GM21381 (cell line): ENCODE results near the gene MAP2K4.
A peak's percentile ranks its signal among the peaks of the same experiment; 100 is the strongest.

Experiments
- ATAC-seq: cut with Tn5 transposase; IDR thresholded peaks from one replicate; pipeline ENCODE4 v1.9.1; 2021; ENCODE audit warnings: mild to moderate bottlenecking, moderate library complexity; ENCODE audit not compliant: unreplicated experiment

The MAP2K4 gene

DNA sequence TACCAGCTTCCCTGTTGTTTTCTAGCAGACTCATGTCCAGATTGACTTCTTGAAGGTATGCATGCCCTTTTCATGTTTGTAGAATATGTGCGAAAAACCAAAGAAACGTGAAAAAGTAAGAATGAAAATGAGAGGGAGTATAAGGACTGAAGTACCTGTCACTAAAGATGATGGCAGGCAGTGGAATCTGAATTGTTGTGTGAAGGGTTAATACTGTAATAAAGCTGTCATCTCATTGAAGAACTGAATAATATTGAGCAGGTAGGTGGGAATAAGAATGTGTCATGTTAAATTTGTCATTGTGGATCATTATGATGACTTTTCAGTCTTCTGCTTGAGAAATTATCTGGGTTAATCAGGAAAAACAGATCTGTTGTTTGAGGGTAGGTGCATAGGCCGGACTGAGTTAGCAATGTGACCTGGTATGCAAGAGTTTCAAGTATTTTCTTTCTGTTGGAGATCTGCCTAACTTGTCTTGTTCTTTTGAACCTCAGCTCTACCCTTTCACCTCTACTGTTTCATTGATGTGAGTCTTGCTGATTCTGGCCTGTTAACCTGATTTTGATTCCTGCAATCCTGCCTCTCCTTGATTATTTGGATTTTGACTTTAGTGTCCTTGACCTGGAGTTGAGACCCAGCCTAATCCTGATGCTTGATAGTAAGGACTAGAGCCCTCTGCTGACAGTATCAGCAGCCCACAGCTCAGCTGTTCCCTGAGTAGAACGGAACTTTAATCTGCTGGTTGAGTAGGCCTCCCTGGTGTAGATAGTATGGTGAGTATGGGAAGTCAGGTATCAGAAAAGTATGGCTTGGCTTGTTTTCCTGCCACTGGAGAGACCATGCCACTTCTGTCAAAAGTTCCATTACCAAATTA lies 64.6 kb downstream of the MAP2K4 start:
- no peak for ATAC-seq

DNA sequence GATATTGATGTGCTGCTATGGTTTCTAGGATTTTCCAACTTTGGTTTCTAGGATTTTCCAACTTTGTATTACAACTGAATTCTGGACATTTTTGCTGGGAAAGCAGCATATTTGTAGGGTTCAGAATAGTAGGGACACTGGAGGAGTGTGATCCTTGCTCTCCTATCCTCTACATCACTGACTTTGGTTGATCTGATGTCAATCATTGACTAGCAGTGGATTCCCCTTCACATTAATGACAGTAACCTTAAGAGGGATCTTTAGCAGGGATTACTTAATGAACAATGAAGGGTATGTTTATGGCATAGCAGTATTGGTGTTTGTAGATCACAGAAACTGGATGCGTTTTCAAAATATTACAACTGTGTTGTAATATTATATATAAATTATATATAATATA lies 67.4 kb downstream of the MAP2K4 start:
- no peak for ATAC-seq

DNA sequence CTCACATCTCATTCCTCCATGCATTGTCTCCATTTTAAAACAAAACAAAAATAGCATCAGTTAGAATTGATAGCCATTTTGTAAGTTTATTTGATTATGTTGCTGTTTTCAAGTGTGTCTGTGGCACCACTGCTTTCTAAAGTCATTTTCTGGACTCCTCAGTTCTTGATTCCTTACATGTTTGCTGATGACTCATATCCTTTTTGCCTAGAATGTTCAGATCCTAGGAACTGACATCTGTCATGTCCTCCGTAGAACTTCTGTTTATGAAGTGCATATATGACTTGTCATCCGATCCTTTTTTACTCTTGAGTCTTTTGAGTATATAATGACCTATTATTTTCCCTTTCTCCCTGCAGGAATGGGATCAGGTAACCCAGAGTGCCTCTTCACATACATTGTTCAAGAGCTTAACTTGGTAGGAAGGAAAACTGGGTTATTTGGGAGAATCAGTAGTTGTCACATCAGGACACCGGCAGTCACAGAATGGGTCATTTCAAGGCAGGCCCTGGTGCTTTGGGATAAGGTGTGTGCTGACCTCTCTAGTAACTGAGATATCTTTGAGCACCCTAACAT lies 69.2 kb downstream of the MAP2K4 start:
- ATAC-seq: no peak

DNA sequence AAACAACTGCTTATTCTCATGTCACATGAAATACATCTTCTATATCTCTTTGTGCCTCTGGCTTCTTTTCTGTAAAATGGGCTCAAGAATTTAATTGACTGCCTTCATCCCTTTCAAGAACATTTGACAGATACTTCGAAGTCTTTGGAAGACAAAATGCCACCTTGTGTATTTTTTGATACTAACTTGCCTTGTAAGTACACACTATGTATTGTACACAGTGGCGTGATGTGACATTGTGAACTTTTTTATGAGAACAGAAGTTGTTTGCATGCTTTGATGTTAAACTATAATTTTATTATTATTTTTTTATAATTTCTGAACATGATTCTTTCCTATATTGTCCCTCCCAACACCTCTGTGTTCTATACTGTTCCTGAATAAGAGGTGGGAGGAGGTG lies 73.7 kb downstream of the MAP2K4 start:
- no peak for ATAC-seq

DNA sequence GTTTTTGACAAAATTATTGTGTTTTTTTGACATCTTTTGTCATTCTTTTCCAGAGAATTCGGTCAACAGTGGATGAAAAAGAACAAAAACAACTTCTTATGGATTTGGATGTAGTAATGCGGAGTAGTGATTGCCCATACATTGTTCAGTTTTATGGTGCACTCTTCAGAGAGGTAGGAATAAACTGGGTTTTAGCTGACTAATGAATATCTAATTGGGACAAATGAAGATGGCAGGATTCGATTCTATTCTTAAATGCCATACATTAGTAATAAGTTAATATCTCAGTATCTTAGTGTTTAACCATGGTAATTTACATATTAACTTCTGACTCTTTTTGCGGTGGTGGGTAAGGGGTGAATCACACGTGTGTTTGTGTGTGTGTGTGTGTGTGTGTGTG lies 74.8 kb downstream of the MAP2K4 start:
- no peak for ATAC-seq

DNA sequence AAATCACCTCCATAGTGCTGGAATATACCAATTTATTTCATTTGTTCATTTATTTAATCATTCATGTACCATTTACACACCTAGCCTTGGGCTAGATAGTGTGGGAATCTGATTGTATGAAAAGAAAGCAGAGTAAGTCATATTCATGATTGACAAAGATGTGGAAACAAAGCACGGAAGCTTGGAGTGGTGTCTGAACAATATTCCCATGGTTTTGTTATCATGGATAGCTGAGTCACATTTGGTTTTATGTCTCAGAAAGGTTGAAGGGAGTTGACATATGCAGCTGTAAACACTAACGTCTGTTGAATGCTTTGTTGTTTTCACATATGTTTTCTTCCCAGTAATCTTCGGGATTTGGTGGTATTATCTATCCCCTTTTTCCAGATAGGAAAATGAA lies 76.6 kb downstream of the MAP2K4 start:
- ATAC-seq: no peak

DNA sequence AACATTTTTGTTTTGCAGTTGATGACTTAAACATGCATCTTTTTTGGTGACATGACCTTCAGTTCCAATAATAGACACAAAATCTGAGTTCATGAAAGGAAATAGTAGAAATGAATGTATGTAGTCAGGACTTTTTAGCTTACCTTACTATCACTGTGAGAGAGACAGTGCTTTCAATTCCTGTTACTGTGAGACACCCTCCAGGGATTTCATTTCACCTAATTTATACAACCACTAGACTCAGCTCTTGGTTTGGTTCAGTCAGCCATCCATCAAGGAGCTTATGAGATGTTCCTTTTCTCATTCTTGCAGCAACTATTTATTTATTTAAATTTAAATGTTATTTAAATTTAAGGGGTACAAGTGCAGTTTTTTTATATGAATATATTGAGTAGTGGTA lies 77.9 kb downstream of the MAP2K4 start:
- ATAC-seq: peak; percentile 94

DNA sequence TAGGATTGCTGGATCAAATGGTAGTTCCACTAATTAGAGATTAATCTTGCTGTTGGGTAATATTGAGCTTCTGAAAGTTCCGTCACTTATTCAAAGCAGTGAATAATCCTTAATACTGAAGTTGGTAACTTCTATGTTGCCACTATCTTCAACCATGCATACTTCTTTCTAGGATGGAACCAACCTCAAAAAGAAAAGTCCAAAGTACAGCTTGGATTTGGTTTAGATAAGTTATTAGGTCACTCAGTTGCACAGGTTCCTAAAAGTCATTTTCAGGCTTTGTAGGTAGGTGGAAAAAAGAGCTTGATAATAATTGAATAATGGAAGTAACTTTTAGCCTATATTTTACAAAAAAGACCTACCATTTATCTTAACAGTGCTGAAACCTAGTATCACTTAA lies 78.7 kb downstream of the MAP2K4 start:
- ATAC-seq: no peak

DNA sequence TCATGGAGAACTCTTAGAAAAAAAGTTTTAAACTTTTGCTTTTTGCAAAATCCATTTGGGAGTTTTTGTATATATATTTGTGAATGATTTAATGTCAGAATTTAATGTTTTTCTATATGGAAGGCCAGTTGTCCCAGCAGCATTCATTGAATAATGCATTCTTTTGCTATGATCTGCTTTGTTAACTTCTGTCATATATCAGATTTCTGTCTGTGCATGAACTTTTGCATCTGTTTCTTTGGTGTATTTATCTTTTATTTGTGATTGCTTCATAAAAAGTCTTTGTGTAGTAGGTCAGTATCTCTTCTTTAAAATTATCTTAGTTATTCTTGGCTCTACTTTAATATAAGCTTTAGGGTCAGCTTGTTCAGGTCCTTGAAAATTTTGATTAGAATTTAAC lies 84.2 kb downstream of the MAP2K4 start:
- no peak for ATAC-seq

DNA sequence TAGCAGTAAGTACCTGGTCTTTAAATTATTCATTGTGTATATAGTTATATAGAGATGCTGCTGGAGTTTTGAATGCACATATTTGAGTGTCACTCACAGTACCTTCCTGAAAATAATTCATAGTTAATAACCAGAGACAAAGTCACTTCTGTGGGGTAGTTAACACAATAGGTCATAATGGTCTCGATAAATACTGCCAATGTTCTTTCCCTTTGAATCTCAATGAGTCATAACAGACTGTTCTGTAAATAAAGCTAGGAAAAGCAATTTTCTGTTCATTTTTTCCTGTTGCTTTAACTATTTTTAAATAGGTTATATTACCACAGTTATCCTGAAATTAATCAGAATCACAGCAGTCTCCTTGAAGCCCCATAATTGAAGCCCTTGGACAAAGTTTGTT lies 87.2 kb downstream of the MAP2K4 start:
- ATAC-seq: no peak

DNA sequence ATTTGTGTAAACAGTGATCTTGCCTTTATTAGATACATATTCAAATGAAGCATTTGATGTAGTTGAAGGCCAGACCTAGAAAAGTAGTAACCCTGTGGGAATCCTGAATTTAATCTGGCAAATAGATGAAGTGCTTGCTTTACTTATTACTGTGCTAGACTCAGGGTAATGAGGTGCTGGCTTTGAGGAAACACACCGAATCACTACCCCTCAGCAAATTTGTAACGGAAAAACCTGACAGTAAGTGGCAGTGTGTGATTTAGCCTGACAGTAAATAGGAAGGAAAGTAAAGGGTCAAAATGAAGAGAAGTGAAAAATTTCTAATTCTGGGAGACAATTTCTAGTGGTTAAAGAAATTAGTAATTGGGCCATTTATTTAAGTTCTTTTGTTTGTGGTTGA lies 90.2 kb downstream of the MAP2K4 start:
- ATAC-seq: no peak

DNA sequence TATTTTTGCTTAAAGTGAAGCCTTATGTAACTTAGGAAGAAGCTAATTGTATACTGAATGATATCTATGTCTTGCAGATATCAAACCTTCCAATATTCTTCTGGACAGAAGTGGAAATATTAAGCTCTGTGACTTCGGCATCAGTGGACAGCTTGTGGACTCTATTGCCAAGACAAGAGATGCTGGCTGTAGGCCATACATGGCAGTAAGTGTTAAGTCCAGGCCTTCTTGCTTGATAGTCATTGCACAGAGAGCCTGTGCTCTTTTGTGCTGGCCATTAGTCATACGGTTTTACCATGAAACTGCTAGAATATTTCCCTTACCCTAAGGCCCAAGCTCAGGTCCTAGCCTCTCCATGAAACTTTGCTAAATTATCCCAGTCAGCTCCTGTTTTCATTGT lies 92.5 kb downstream of the MAP2K4 start:
- ATAC-seq: no peak

DNA sequence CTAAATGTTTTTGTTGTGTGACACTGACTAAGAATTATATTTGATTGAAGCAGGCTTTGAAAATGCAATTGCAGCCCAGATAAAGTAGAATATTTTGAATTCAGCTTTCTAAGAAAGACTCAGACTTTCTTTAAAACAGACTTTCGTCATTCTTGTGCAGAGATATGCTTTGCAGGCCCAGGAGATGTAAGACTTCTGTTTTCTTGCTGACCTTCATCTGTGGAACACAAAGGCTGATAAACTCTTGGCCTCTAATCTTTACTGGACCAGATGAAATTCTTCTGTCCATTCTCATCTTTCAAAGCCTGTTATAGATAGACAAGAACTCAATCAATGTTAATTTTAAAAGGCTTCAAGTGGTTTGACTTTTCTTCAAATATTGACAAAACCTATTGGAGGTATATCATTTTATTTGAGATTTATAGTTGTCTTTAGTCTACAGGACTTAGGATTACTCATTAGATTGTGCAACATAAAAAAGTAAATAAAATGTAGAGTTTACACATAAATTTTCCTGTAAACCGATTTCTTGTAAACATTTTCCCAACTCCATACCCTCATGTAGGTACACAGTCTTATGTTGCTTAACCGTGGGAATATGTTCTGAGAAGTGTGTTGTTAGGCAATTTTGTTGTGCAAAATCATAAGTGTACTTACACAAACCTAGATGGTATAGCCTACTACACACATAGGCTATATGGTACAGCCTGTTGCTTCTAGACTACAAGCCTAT lies 94.2 kb downstream of the MAP2K4 start:
- no peak for ATAC-seq

DNA sequence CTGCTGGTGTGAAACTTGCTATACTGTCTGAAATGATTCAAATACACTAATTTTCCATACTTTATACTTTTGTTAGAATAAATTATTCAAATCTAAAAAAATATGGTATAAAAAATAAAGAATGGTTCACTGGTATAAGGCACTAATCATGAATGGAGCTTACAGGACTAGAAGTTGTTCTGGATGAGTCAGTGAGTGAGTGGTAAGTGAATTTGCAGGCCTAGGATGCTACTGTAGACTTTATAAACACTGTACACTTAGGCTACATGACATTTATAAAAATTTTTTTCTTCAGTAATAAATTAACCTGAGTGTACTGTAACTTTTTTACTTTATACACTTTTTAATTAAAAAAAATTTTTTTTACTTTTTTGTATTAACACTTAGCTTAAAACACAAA lies 95.5 kb downstream of the MAP2K4 start:
- ATAC-seq: no peak

DNA sequence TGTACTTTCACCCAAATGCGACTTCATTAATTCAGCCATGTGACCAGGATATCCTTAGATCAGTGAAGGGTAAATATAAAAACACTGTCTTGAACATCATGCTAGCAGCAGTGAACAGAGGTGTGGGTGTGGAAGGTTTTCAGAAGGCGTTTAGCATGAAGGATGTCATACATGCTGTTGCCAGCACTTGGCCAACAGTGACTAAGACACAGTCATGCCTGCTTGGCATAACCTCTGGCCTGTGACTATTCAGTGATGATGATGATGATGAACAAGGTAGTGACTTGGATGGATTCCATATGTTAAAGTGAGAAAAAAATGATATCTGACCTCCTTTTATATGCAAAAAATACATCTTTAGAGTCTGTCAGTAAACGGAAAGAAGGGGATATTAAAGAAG lies 97.9 kb downstream of the MAP2K4 start:
- no peak for ATAC-seq

DNA sequence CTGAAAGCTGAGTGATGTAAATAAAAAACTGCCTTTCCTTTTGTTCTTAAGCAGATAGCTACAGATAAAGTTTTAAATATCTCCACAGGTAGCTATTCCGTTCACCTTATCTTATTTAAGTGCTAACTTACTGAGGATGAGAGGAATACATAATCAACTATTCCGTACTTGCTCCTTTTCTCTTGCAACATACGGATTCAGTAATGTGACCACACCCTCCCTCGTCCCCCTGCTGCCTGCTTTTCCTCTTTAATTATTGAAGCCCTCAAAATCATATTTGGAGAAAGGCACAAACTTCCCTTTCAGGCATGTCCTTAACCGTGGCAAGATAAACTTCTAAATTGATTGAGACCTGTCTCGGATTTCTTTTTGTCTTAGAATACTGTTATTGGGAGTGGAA lies 101.4 kb downstream of the MAP2K4 start:
- ATAC-seq: no peak

DNA sequence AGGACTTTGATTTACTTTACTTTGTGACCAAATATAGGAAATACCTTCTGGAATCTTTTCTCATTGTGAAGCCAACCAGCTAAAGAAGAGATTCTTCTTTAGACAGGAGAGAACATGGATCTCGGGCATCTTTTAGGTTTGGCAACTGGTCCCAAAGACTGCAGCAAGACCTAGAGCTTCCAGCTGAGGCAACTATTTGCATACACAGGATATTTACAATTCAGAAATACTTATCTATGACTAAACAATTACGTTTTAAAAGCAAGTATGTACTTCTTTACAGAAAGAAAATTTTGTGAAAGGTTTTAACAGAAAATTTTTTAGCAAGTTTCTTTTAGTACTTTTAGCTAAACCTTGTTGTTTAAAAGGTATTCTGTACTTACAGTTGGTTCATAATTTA lies 106.5 kb downstream of the MAP2K4 start:
- ATAC-seq: no peak

DNA sequence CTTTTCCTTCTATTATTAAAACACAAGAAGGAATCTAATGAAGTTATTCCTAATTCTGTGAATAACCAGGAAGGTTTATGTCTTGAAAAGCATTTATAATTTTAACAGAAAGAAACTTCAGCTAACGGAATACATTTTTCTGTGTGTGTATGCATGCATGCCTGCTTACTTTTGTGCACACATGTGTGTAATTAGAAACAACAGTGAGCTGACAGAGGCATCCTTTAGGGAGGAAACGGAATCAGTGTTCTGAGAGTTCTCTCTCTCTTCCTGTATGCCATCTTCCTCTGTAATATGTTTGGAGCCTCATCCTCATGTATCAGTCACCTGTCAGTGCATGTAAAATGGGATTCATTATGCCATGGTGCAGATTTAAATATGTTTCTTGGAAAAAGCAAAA lies 107.0 kb downstream of the MAP2K4 start:
- ATAC-seq: no peak

DNA sequence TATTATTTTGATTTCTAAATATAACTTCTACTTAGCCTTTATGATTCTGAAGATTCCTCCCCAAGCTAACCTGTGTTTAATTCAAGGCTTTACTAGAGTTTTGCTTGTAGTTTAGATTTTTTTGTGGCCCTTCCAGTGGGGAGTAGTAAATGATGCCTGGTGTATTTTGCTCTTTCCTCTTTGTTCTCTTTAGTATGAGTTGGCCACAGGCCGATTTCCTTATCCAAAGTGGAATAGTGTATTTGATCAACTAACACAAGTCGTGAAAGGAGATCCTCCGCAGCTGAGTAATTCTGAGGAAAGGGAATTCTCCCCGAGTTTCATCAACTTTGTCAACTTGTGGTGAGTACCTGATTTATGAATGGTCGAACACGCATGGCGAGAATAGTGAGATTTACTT lies 108.3 kb downstream of the MAP2K4 start:
- ATAC-seq: no peak

DNA sequence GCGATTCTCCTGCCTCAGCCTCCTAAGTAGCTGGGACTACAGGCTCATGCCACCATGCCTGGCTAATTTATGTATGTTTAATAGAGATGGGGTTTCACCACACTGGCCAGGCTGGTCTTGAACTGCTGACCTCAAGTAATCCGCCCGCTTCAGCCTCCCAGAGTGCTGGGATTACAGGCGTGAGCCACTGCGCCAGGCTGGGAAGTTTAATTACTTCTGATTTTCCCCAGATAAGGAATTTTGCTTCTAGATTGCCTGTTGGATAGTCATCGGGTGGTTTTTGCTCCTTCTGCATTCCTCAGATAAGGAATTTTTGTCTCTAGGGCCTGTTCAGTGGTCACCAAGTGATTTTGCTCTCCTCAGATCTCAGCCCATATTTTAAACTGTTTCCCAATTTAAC lies 112.5 kb downstream of the MAP2K4 start:
- no peak for ATAC-seq

DNA sequence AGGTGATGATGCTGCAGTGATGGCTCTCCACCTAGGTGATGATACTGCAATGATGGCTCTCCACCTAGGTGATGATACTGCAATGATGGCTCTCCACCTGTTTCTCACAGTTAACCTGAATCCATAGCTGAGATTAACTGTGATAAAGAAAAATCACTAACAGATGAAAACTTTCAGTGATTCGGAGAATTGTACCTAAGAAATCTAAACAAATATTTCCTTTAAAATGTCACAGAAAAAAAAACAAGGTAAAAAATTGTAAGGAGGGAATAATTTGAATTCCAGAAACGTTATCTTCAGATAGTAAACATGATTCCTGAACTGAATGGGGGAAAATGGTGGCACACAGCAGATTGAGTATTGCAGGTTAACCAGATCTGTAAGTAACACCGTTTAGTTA lies 113.4 kb downstream of the MAP2K4 start:
- no peak for ATAC-seq

DNA sequence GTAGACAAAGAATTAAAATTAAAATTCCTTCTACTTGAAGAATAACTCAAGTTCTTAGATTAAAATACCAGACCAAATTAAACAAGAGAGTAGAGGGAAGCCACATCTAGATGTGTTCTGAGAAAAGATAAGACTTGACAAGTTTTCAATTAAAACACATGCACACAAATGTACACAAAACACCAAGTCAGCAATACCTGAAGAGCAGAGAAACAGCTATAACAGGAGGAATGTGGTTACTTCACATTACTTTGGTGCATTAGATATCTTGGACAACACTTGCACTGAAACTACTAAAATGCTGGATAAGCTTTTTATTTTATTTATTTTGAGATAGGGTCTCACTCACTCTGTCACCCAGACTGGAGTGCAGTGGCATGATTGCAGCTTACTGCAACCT lies 113.9 kb downstream of the MAP2K4 start:
- ATAC-seq: no peak
